ENCODE measurements around the gene GAS6.
A peak's percentile ranks its signal among the peaks of the same experiment; 100 is the strongest.

The GAS6 gene

GRCh38 chr13:113817860-113818691 is 45.8 kb downstream of the GAS6 start:
- no peak for DNase-seq

- peak; percentile 82 to 84 for DNase-seq
Measured at GRCh38 chr13:113816946-113817859, 46.7 kb downstream of the GAS6 start.

- peak in 1 of 2 experiments; percentile 24 for DNase-seq
Measured at GRCh38 chr13:113816254-113816929, 47.5 kb downstream of the GAS6 start.

GRCh38 chr13:113815151-113816058 is 48.5 kb downstream of the GAS6 start:
- peak; percentile 93 for DNase-seq

- DNase-seq: peak in 1 of 2 experiments; percentile 34
Measured at GRCh38 chr13:113814435-113814821, 49.4 kb downstream of the GAS6 start.

GRCh38 chr13:113813749-113814434 is 50.0 kb downstream of the GAS6 start:
- no peak for DNase-seq

- no peak for DNase-seq
Measured at GRCh38 chr13:113813070-113813748, 50.7 kb downstream of the GAS6 start.

GRCh38 chr13:113812178-113813040 is 51.5 kb downstream of the GAS6 start:
- no peak for DNase-seq

GRCh38 chr13:113811081-113811928 is 52.6 kb downstream of the GAS6 start:
- DNase-seq: no peak

- DNase-seq: no peak
Measured at GRCh38 chr13:113810640-113811039, 53.2 kb downstream of the GAS6 start.

GRCh38 chr13:113809934-113810333 is 53.9 kb downstream of the GAS6 start:
- DNase-seq: no peak

GRCh38 chr13:113808058-113808834 is 55.6 kb downstream of the GAS6 start:
- no peak for DNase-seq

- no peak for DNase-seq
Measured at GRCh38 chr13:113806526-113806925, 57.4 kb downstream of the GAS6 start.

GRCh38 chr13:113806104-113806471 is 57.8 kb downstream of the GAS6 start:
- no peak for DNase-seq

GRCh38 chr13:113805431-113806103 is 58.3 kb downstream of the GAS6 start:
- DNase-seq: no peak

GRCh38 chr13:113804703-113805430 is 59.0 kb downstream of the GAS6 start:
- DNase-seq: no peak
